ENCODE results near the gene B3GLCT.

- no peak for TF ChIP-seq POLR2A (IDR thresholded peaks at IDR 0.05; ENCODE audit: low read depth, low read length)
- no peak for TF ChIP-seq JUN (IDR thresholded peaks at IDR 0.05; ENCODE audit: borderline replicate concordance, insufficient read depth, insufficient read length, low read depth)
Measured at GRCh38 chr13:31352467-31352866, 152.7 kb downstream of the B3GLCT start.

All from endothelial cell of umbilical vein (primary cell).